Neutrophil (primary cell): ENCODE data around the gene PDE6B.
"Not testable (repeated sequence)": the region's sequence is repeated elsewhere in the genome, so short reads cannot be mapped to it uniquely, and the experiment has no call there.

Source experiments
- H3K27ac ChIP-seq: fragments of 200-600 bp; sonication (generic); 2 replicates; pipeline ENCODE4 v1.5.1; 2016; ENCODE audit warnings: mild to moderate bottlenecking, moderate library complexity
- H3K27me3 ChIP-seq: fragments of 200-600 bp; sonication (generic); 2 replicates; pipeline ENCODE4 v1.6.0; 2016; ENCODE audit warnings: mild to moderate bottlenecking
- H3K36me3 ChIP-seq: fragments of 200-600 bp; sonication (generic); 2 replicates; pipeline ENCODE4 v1.5.1; 2017
- H3K4me1 ChIP-seq, 2 experiments: fragments of 200-600 bp in 1 of 2; sonication (generic) in 1 of 2; 1 replicate in 1 of 2; 2 replicates in 1 of 2; pipeline versions ENCODE4 v1.5.1 to v1.6.1; 2013 to 2016; ENCODE audit warnings: low read depth in 1 of 2, low read length in 1 of 2, mild to moderate bottlenecking in 1 of 2, moderate library complexity in 1 of 2; ENCODE audit not compliant: control insufficient read depth in 1 of 2, insufficient read depth in 1 of 2
- H3K4me3 ChIP-seq, 2 experiments: fragments of 200-600 bp in 1 of 2; sonication (generic) in 1 of 2; 1 replicate in 1 of 2; 2 replicates in 1 of 2; pipeline ENCODE4 v1.5.1; 2013 to 2016; ENCODE audit warnings: low read depth in 1 of 2, low read length in 1 of 2, mild to moderate bottlenecking in 1 of 2, moderate library complexity in 1 of 2
- H3K9me3 ChIP-seq: fragments of 200-600 bp; sonication (generic); 2 replicates; pipeline ENCODE4 v1.5.1; 2016
- CTCF ChIP-seq: fragments of 200-600 bp; sonication (generic); IDR thresholded peaks from 2 replicates; pipeline ENCODE4 v1.5.1; 2016; ENCODE audit warnings: antibody characterized with exemption

Gene PDE6B

DNA sequence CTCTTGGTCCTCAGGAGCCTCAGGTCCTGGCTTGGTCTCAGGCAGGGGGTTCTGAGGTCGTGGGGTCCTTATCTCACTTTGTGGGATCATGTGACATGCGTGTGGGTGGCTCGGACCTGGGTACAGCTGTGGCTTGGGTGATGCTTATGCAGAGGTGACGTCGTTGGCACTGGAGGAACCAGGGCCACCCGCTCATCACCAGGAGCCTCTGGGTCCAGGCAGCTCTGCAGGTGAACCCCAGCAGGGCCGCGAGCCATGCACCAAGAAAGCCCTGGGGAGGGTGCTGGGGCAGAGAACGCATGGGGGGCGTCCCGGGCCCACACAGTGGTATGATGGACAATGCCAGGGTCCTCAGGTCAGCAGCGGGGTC is 40.0 kb downstream of the PDE6B start:
- Histone ChIP-seq H3K4me1 (peaks cover 4 to 10% of the 10 kb centered on the region in 2 experiments), H3K27ac (no peak overlapping the region), H3K4me3 (no peak overlapping the region), H3K9me3 (no peaks in the 10 kb centered on the region), H3K27me3 (no peaks in the 10 kb centered on the region), H3K36me3 (peaks cover under 1% of the 10 kb centered on the region)
- no peak for TF ChIP-seq CTCF

GRCh38 chr4:665751-666435 is 40.5 kb downstream of the PDE6B start:
- Histone ChIP-seq H3K4me1 (peaks cover 4 to 10% of the 10 kb centered on the region in 2 experiments), H3K27ac (no peak overlapping the region), H3K27me3 (no peaks in the 10 kb centered on the region), H3K4me3 (no peak overlapping the region), H3K36me3 (peaks cover 6% of the 10 kb centered on the region), H3K9me3 (no peaks in the 10 kb centered on the region)
- no peak for TF ChIP-seq CTCF

GRCh38 chr4:666436-666810 is 41.0 kb downstream of the PDE6B start:
- TF ChIP-seq CTCF = no peak
- H3K9me3 ChIP-seq = no peaks in the 10 kb centered on the region
- no peak overlapping the region for H3K27ac ChIP-seq
- H3K4me3 ChIP-seq = no peak overlapping the region
- H3K27me3 ChIP-seq = no peaks in the 10 kb centered on the region
- peaks cover 4 to 10% of the 10 kb centered on the region in 2 experiments for H3K4me1 ChIP-seq
- peaks cover 11% of the 10 kb centered on the region for H3K36me3 ChIP-seq

GRCh38 chr4:666822-667544 is 41.6 kb downstream of the PDE6B start:
- no peaks in the 10 kb centered on the region for H3K9me3 ChIP-seq
- peaks cover 4 to 10% of the 10 kb centered on the region in 2 experiments for H3K4me1 ChIP-seq
- H3K27ac ChIP-seq = no peak overlapping the region
- H3K4me3 ChIP-seq = no peak overlapping the region
- no peak for TF ChIP-seq CTCF
- no peaks in the 10 kb centered on the region for H3K27me3 ChIP-seq
- H3K36me3 ChIP-seq = peaks cover 17% of the 10 kb centered on the region

GRCh38 chr4:667545-667925 is 42.2 kb downstream of the PDE6B start:
- no peaks in the 10 kb centered on the region for H3K9me3 ChIP-seq

DNA sequence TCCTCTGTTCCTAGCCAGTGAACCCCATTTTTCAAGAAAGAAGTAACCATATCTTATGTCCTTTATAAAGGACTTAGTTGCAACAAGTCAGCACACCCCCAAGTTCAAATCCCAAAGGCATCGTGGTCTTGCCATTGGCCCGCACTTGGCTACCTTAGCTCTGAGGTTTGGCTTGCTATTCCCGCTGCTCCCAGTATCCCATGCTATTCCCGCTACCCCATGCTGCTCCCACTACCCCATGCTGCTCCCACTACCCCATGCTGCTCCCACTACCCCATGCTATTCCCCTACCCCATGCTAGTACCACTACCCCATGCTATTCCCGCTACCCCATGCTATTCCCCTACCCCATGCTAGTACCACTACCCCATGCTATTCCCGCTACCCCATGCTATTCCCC is 42.8 kb downstream of the PDE6B start:
- H3K27me3 ChIP-seq, H3K4me3 ChIP-seq, H3K27ac ChIP-seq, H3K9me3 ChIP-seq: not testable (repeated sequence)
- H3K36me3 ChIP-seq = peaks cover 20% of the 10 kb centered on the region
- H3K4me1 ChIP-seq = peaks cover 4 to 10% of the 10 kb centered on the region in 2 experiments

More at GRCh38 chr4:667545-667925, 42.2 kb downstream of the PDE6B start:
- Histone ChIP-seq H3K27me3 (no peaks in the 10 kb centered on the region), H3K4me3 (no peak overlapping the region), H3K36me3 (peaks cover 20% of the 10 kb centered on the region), H3K27ac (no peak overlapping the region), H3K4me1 (peaks cover 4 to 10% of the 10 kb centered on the region in 2 experiments)
- TF ChIP-seq CTCF = no peak

- not testable (repeated sequence) for H3K9me3 ChIP-seq, H3K27ac ChIP-seq, H3K27me3 ChIP-seq, H3K4me3 ChIP-seq
- peaks cover 10 to 12% of the 10 kb centered on the region in 2 experiments for H3K4me1 ChIP-seq
- peaks cover 20% of the 10 kb centered on the region for H3K36me3 ChIP-seq
These were observed 44.6 kb downstream of the PDE6B start for GRCh38 chr4:669806-670559.
